ENCODE measurements around the gene TAS2R8. TPM values are rescaled to one million over a fixed set of nuclear protein-coding genes. Genes with fewer than 3 reads are reported as not detected.

The TAS2R8 gene
- total and polyA plus RNA-seq, 10 of the 15 experiments (the other 5 are each of a cell fraction or from before 2014, with no cell fraction given), result not detected

DNA sequence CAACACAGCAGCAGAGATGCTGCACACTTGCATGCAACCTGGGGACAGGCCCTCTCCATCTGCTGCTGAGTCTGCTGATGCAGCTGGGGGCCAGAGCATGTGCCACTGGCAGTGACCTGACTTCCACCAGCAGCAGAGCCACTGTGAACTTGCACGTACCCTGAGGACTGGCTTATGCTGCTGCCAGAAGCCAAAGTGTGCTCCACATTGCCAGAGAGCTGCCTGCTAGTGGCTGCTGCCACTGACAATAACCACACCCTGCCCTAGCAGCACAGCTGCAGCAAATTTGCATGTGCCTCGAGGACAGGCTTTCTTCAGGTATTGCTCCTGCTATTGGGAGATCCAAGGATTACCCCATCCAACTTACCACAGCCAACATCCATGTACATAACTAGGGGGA lies 46.7 kb upstream of the TAS2R8 start:
- whole genome bisulfite sequencing (ENCODE audit: insufficient coverage, insufficient replicate concordance, low lambda C conversion rate, missing lambda C conversion rate), result 54% methylated on average over 2 of the region's 2 CpGs
- CTCF ChIA-PET, result no interaction called here

More for the DNA sequence above, 46.7 kb upstream of the TAS2R8 start:
- Histone ChIP-seq H4K20me1 (ENCODE audit: control insufficient read depth, insufficient read depth) (no peaks in the 10 kb centered on the region), H3K27ac (ENCODE audit: control insufficient read depth, insufficient read depth) (no peak overlapping the region), H3K4me3 (no peak overlapping the region), H3K79me2 (ENCODE audit: control insufficient read depth, insufficient read depth, low read length) (no peaks in the 10 kb centered on the region), H3K4me2 (ENCODE audit: control insufficient read depth, insufficient read depth) (no peak overlapping the region), H3K9ac (ENCODE audit: control insufficient read depth, insufficient read depth, low read length) (no peak overlapping the region), H3K27me3 (replicated peaks in 1 of 2; ENCODE audit: control insufficient read depth in 2 of 2, insufficient read depth in 2 of 2, low read length in 1 of 2) (no peaks in the 10 kb centered on the region), H3K9me3 (replicated peaks; ENCODE audit: control insufficient read depth, insufficient read depth, low read length) (peaks cover 8% of the 10 kb centered on the region), H3K36me3 (ENCODE audit: control insufficient read depth in 2 of 2, insufficient read depth in 2 of 2, low read length in 1 of 2) (peaks cover 0 to 5% of the 10 kb centered on the region in 2 experiments; a peak in 2 of 4 replicates), H3K4me1 (ENCODE audit: control insufficient read depth, insufficient read depth, low read length) (no peaks in the 10 kb centered on the region), H2AFZ (ENCODE audit: control insufficient read depth, low read depth, low read length) (no peak overlapping the region)
- no peak for TF ChIP-seq BHLHE40 (IDR thresholded peaks at IDR 0.05; ENCODE audit: borderline replicate concordance in 1 of 2, low read depth in 2 of 2, low read length in 1 of 2)
- no peak for TF ChIP-seq ZNF274 (IDR thresholded peaks at IDR 0.05; ENCODE audit: insufficient read depth, insufficient read length)
- TF ChIP-seq SMAD5 (IDR thresholded peaks at IDR 0.05; ENCODE audit: low read depth), result no peak
- no peak for TF ChIP-seq SREBF1 (IDR thresholded peaks at IDR 0.05; ENCODE audit: low read length)
- TF ChIP-seq TARDBP (IDR thresholded peaks at IDR 0.05; ENCODE audit: borderline replicate concordance), result no peak
- TF ChIP-seq POLR2AphosphoS2 (IDR thresholded peaks at IDR 0.05; ENCODE audit: low read depth, low read length), result no peak
- TF ChIP-seq, protein P1, sequence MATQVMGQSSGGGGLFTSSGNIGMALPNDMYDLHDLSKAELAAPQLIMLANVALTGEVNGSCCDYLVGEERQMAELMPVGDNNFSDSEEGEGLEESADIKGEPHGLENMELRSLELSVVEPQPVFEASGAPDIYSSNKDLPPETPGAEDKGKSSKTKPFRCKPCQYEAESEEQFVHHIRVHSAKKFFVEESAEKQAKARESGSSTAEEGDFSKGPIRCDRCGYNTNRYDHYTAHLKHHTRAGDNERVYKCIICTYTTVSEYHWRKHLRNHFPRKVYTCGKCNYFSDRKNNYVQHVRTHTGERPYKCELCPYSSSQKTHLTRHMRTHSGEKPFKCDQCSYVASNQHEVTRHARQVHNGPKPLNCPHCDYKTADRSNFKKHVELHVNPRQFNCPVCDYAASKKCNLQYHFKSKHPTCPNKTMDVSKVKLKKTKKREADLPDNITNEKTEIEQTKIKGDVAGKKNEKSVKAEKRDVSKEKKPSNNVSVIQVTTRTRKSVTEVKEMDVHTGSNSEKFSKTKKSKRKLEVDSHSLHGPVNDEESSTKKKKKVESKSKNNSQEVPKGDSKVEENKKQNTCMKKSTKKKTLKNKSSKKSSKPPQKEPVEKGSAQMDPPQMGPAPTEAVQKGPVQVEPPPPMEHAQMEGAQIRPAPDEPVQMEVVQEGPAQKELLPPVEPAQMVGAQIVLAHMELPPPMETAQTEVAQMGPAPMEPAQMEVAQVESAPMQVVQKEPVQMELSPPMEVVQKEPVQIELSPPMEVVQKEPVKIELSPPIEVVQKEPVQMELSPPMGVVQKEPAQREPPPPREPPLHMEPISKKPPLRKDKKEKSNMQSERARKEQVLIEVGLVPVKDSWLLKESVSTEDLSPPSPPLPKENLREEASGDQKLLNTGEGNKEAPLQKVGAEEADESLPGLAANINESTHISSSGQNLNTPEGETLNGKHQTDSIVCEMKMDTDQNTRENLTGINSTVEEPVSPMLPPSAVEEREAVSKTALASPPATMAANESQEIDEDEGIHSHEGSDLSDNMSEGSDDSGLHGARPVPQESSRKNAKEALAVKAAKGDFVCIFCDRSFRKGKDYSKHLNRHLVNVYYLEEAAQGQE (IDR thresholded peaks at IDR 0.05; ENCODE audit: low read depth, low read length), result no peak
- TF ChIP-seq GABPA (IDR thresholded peaks at IDR 0.05; ENCODE audit: low read depth), result no peak
- POLR2A ChIA-PET, result no interaction called here
- FAIRE-seq (no peak), DNase-seq (ENCODE audit: low read depth, low spot score) (no peak), ATAC-seq (no peak)
- in situ Hi-C loops (cut with MboI) (no loop called here), intact Hi-C loops (cut with micrococcal nuclease; ENCODE audit: unreplicated experiment) (no loop called here)
- SMC1A ChIA-PET (ENCODE audit: uncharacterized antibody, unreplicated experiment), result no interaction called here
- BruUV-seq (replicated peaks), result no TSS peak
- RAD21 ChIA-PET (ENCODE audit: unreplicated experiment), result no interaction called here
